GM23338 (cell line): ENCODE results near the gene TRIM67. TPM values are rescaled to one million over a fixed set of nuclear protein-coding genes. Genes with fewer than 3 reads are reported as not detected.

ENCODE experiments used
- ATAC-seq: fragments of 200-7000 bp; cut with Tn5 transposase; 3 replicates; pipeline ENCODE4 v1.9.1; 2020
- DNase-seq: peaks from one replicate; pipeline ENCODE4 v3.0.0-alpha.2; 2015; ENCODE audit warnings: low spot score
- H2AFZ ChIP-seq: fragments of 200-600 bp; sonication (generic); 2 replicates; pipeline ENCODE4 v1.8.0; 2016; ENCODE audit warnings: antibody characterized with exemption, mild to moderate bottlenecking, moderate library complexity
- H3F3A ChIP-seq: fragments of 200-600 bp; sonication (generic); replicated peaks from 2 replicates; pipeline ENCODE4 v1.8.0; 2017; ENCODE audit warnings: antibody characterized with exemption, mixed run types, low read depth
- H3K27ac ChIP-seq: fragments of 200-600 bp; sonication (generic); 2 replicates; pipeline ENCODE4 v1.6.1; 2016; ENCODE audit warnings: low read depth
- H3K27me3 ChIP-seq: fragments of 200-600 bp; sonication (generic); 2 replicates; pipeline ENCODE4 v1.8.0; 2016; ENCODE audit warnings: mild to moderate bottlenecking, mixed run types, moderate library complexity; ENCODE audit not compliant: insufficient read depth
- H3K36me3 ChIP-seq: fragments of 200-600 bp; sonication (generic); 2 replicates; pipeline ENCODE4 v1.8.0; 2016; ENCODE audit warnings: mild to moderate bottlenecking; ENCODE audit not compliant: insufficient read depth
- H3K4me1 ChIP-seq: fragments of 200-600 bp; sonication (generic); 2 replicates; pipeline ENCODE4 v1.8.0; 2016; ENCODE audit warnings: mild to moderate bottlenecking, moderate library complexity; ENCODE audit not compliant: insufficient read depth
- H3K4me2 ChIP-seq: fragments of 200-600 bp; sonication (generic); 2 replicates; pipeline ENCODE4 v1.7.1; 2017; ENCODE audit warnings: mixed run types
- H3K4me3 ChIP-seq: fragments of 200-600 bp; sonication (generic); 2 replicates; pipeline ENCODE4 v1.6.1; 2016; ENCODE audit warnings: mixed run types
- H3K79me2 ChIP-seq: fragments of 200-600 bp; sonication (generic); replicated peaks from 2 replicates; pipeline ENCODE4 v1.8.0; 2017; ENCODE audit warnings: mild to moderate bottlenecking; ENCODE audit not compliant: insufficient read depth
- H3K9me2 ChIP-seq: fragments of 200-600 bp; sonication (generic); 2 replicates; pipeline ENCODE4 v1.8.0; 2017; ENCODE audit not compliant: insufficient read depth
- H4K20me1 ChIP-seq: fragments of 200-600 bp; sonication (generic); replicated peaks from 2 replicates; pipeline ENCODE4 v1.8.0; 2017; ENCODE audit warnings: mild to moderate bottlenecking; ENCODE audit not compliant: insufficient read depth
- H3K27ac Mint-ChIP-seq: 2 replicates; pipeline ENCODE4 v1.8.0; 2020; ENCODE audit warnings: inconsistent platforms, mild to moderate bottlenecking, moderate library complexity, mixed read lengths
- H3K27me3 Mint-ChIP-seq: 3 replicates; pipeline ENCODE4 v1.8.0; 2022; ENCODE audit warnings: low read depth, mild to moderate bottlenecking, moderate library complexity, mixed read lengths, inconsistent platforms; ENCODE audit not compliant: insufficient read depth, poor library complexity
- H3K36me3 Mint-ChIP-seq: 3 replicates; pipeline ENCODE4 v1.8.0; 2021; ENCODE audit warnings: low read depth, mild to moderate bottlenecking, inconsistent platforms, moderate library complexity, mixed read lengths
- H3K4me1 Mint-ChIP-seq: 3 replicates; pipeline ENCODE4 v1.8.0; 2020; ENCODE audit warnings: mild to moderate bottlenecking, inconsistent platforms, mixed read lengths
- H3K4me3 Mint-ChIP-seq: 3 replicates; pipeline ENCODE4 v1.8.0; 2021; ENCODE audit warnings: moderate library complexity, mild to moderate bottlenecking, inconsistent platforms, mixed read lengths
- H3K9me3 Mint-ChIP-seq: 3 replicates; pipeline ENCODE4 v1.8.0; 2020; ENCODE audit warnings: moderate library complexity, mild to moderate bottlenecking, inconsistent platforms, mixed read lengths
- NANOG ChIP-seq: IDR thresholded peaks from 2 replicates; pipeline ENCODE4 v1.6.1; 2016; ENCODE audit warnings: antibody characterized with exemption, borderline replicate concordance
- REST ChIP-seq: IDR thresholded peaks from one replicate; pipeline ENCODE4 v1.6.1; 2018; ENCODE audit warnings: antibody characterized with exemption; ENCODE audit not compliant: unreplicated experiment
- ZNF462 ChIP-seq: fragments of 250-450 bp; sonication (Bioruptor Pico); IDR thresholded peaks from 2 replicates; pipeline ENCODE4 v1.5.0; 2020; ENCODE audit warnings: mild to moderate bottlenecking, moderate library complexity
- polyA plus RNA-seq: library from polyadenylated mRNA; unstranded; fragments of >200 nt; fragmentation: Nextera tagmentation; extraction: Ambion mirVana; gene quantifications from 2 replicates; pipeline ENCODE4 v1.2.1, GENCODE V29; 2016
- total RNA-seq: library from RNA; depleted of rRNA; stranded (reverse); fragments of >200 nt; shearing (Covaris generic); gene quantifications from 2 replicates; pipeline ENCODE4 v1.2.3, GENCODE V29; 2014

TRIM67 gene
- total and polyA plus RNA-seq, 2 experiments from 2014 or later = 0.03 TPM; not detected in 1

- TF ChIP-seq REST = no peak
Measured at GRCh38 chr1:231213831-231214573, 52.1 kb downstream of the TRIM67 start (continued).

- Mint-ChIP-seq H3K36me3 (no peaks in the 10 kb centered on the region), H3K4me1 (peaks cover 20% of the 10 kb centered on the region), H3K4me3 (no peak overlapping the region), H3K27me3 (peaks cover 77% of the 10 kb centered on the region), H3K9me3 (no peaks in the 10 kb centered on the region), H3K27ac (no peak overlapping the region)
- no peaks in the 10 kb centered on the region for H3K79me2 ChIP-seq
- no peak overlapping the region for H3K4me2 ChIP-seq
- TF ChIP-seq NANOG (no peak), ZNF462 (no peak)
- DNase-seq = no peak
- H2AFZ ChIP-seq = no peak overlapping the region
- H3K36me3 ChIP-seq = no peaks in the 10 kb centered on the region
- H3K27me3 ChIP-seq = peaks cover 75% of the 10 kb centered on the region
- H3K4me1 ChIP-seq = peaks cover 4% of the 10 kb centered on the region; the same call in 1 of the 2 replicates
- H3F3A ChIP-seq = no peaks in the 10 kb centered on the region
- H3K4me3 ChIP-seq = no peak overlapping the region
- no peak overlapping the region for H3K27ac ChIP-seq
- H4K20me1 ChIP-seq = peaks cover 5% of the 10 kb centered on the region
- no peaks in the 10 kb centered on the region for H3K9me2 ChIP-seq
- no peak for ATAC-seq
Measured at GRCh38 chr1:231214918-231215680, 53.2 kb downstream of the TRIM67 start.
